Endothelial cell (in vitro differentiated cells): ENCODE results near the gene TP53. TPM values are rescaled to one million over a fixed set of nuclear protein-coding genes. Genes with fewer than 3 reads are reported as not detected.
A peak's percentile ranks its signal among the peaks of the same experiment; 100 is the strongest.

Experiments
- DNase-seq: peaks from one replicate; pipeline ENCODE4 v3.0.0; 2021; ENCODE audit warnings: low spot score
- H3K27ac Mint-ChIP-seq: one replicate; pipeline ENCODE4 v1.8.0; 2021; ENCODE audit warnings: mixed read lengths, inconsistent platforms; ENCODE audit not compliant: unreplicated experiment
- H3K27me3 Mint-ChIP-seq: one replicate; pipeline ENCODE4 v1.8.0; 2021; ENCODE audit warnings: mild to moderate bottlenecking, moderate library complexity, mixed read lengths, inconsistent platforms; ENCODE audit not compliant: unreplicated experiment
- H3K36me3 Mint-ChIP-seq: one replicate; pipeline ENCODE4 v1.8.0; 2021; ENCODE audit warnings: mild to moderate bottlenecking, low read depth, mixed read lengths, inconsistent platforms; ENCODE audit not compliant: unreplicated experiment
- H3K4me1 Mint-ChIP-seq: one replicate; pipeline ENCODE4 v1.8.0; 2021; ENCODE audit warnings: mild to moderate bottlenecking, mixed read lengths, inconsistent platforms; ENCODE audit not compliant: unreplicated experiment
- H3K4me3 Mint-ChIP-seq: one replicate; pipeline ENCODE4 v1.8.0; 2021; ENCODE audit warnings: mild to moderate bottlenecking, mixed read lengths, inconsistent platforms; ENCODE audit not compliant: unreplicated experiment
- H3K9me3 Mint-ChIP-seq: one replicate; pipeline ENCODE4 v1.8.0; 2021; ENCODE audit warnings: mixed read lengths, inconsistent platforms; ENCODE audit not compliant: unreplicated experiment
- total RNA-seq: library from RNA; stranded (reverse); fragmentation: NEBNext Ultra II Directional; extraction: Animal tissue kit (Norgen Biotek cat#: 25700); gene quantifications from one replicate; pipeline ENCODE4 v1.2.1, GENCODE V29; 2021; ENCODE audit not compliant: unreplicated experiment
- TF ChIP-seq, protein P1 (sequence below): fragments of 200-600 bp; sonication (generic); IDR thresholded peaks from one replicate; pipeline ENCODE4 v1.5.0; 2021; ENCODE audit warnings: antibody characterized with exemption; ENCODE audit not compliant: unreplicated experiment

The TP53 gene
- total RNA-seq, 1 donor from 2014 or later: 95.5 TPM

DNA sequence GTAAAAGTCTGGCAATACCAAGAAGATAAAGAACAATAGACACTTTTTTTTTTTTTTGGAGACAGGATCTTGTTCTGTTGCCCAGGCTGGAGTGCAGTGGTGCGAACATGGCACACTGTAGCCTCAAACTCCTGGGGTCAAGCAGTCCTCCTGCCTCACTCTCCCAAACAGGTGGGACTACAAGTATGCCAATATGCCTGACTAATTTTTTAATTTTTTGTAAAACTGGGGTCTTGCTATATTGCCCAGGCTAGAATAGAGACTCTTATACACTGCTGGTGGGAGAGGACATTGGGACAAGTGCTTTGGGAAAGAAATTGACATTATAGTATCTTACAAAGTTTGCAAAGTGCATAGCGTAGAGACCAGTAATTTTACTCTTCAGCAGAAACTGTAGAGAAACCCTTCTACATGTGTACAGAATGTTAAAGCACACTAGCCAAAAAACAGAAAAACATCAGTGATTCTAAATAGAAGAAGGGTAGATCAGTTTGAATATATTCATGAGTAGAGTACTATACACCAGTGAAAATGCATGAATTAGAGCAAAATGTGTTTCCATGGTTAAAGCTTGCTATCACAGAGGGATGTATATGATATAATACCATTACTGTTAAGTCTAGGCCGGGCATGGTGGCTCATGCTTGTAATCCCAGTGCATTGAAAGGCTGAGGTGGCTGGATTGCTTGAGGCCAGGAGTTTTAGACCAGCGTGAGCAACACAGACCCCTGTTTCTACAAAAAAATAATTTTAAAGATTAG, 10.7 kb upstream of the TP53 start:
- Mint-ChIP-seq H3K4me1 (no peaks in the 10 kb centered on the region), H3K27ac (no peak overlapping the region), H3K4me3 (no peak overlapping the region), H3K27me3 (peaks cover 6% of the 10 kb centered on the region), H3K9me3 (no peaks in the 10 kb centered on the region), H3K36me3 (peaks cover 8% of the 10 kb centered on the region)
- TF ChIP-seq, protein P1, sequence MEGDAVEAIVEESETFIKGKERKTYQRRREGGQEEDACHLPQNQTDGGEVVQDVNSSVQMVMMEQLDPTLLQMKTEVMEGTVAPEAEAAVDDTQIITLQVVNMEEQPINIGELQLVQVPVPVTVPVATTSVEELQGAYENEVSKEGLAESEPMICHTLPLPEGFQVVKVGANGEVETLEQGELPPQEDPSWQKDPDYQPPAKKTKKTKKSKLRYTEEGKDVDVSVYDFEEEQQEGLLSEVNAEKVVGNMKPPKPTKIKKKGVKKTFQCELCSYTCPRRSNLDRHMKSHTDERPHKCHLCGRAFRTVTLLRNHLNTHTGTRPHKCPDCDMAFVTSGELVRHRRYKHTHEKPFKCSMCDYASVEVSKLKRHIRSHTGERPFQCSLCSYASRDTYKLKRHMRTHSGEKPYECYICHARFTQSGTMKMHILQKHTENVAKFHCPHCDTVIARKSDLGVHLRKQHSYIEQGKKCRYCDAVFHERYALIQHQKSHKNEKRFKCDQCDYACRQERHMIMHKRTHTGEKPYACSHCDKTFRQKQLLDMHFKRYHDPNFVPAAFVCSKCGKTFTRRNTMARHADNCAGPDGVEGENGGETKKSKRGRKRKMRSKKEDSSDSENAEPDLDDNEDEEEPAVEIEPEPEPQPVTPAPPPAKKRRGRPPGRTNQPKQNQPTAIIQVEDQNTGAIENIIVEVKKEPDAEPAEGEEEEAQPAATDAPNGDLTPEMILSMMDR: no peak
- no peak for DNase-seq

DNA sequence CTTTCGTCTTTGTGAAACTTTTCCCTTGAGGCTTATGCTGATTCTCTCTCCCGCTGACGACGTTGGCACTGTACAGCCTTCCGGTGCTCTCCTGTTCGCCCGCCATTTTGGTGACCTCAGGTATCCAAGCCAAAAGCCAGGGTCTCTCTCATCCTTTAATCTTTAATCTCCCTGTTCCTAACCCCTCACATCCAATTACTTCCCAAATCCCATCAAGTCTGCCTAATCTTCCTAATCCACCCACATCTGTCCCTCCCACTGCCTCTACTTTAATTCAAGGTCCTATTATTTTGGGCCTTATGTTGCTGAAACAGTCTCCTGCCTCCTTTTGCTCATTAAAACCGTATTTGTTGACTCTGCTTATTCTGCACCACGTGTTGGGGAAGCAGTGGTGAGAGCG, 8.3 kb upstream of the TP53 start:
- no peak overlapping the region for H3K27ac Mint-ChIP-seq

DNA sequence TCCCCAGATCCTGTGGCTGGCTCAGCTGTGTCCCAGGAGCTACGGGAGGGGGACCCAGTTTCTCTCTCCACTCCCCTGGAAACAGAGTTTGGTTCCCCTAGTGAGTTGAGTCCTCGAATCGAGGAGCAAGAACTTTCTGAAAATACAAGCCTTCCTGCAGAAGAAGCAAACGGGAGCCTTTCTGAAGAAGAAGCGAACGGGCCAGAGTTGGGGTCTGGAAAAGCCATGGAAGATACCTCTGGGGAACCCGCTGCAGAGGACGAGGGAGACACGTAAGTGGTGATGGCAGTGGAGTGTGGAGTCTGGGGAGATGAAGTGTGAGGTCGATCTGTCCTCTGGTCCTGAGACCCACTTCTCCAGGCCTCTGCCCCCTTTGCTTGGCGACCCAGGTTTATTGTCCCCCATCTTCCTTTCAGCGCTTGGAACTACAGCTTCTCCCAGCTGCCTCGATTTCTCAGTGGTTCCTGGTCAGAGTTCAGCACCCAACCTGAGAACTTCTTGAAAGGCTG, 1.6 kb upstream of the TP53 start:
- peak overlapping the region; percentile 85 for H3K27ac Mint-ChIP-seq
- TF ChIP-seq, protein P1: no peak
- peaks cover 24% of the 10 kb centered on the region for H3K4me1 Mint-ChIP-seq
- peaks cover 3% of the 10 kb centered on the region for H3K9me3 Mint-ChIP-seq
- H3K27me3 Mint-ChIP-seq: peaks cover 8% of the 10 kb centered on the region
- DNase-seq: no peak
- peaks cover 7% of the 10 kb centered on the region for H3K36me3 Mint-ChIP-seq
- peak overlapping the region; percentile 96 for H3K4me3 Mint-ChIP-seq

More for the DNA sequence above, 8.3 kb upstream of the TP53 start:
- Mint-ChIP-seq H3K9me3 (no peaks in the 10 kb centered on the region), H3K27me3 (peaks cover 1% of the 10 kb centered on the region), H3K4me1 (no peaks in the 10 kb centered on the region), H3K4me3 (no peak overlapping the region), H3K36me3 (peaks cover 10% of the 10 kb centered on the region)
- TF ChIP-seq, protein P1: no peak
- DNase-seq: no peak

DNA sequence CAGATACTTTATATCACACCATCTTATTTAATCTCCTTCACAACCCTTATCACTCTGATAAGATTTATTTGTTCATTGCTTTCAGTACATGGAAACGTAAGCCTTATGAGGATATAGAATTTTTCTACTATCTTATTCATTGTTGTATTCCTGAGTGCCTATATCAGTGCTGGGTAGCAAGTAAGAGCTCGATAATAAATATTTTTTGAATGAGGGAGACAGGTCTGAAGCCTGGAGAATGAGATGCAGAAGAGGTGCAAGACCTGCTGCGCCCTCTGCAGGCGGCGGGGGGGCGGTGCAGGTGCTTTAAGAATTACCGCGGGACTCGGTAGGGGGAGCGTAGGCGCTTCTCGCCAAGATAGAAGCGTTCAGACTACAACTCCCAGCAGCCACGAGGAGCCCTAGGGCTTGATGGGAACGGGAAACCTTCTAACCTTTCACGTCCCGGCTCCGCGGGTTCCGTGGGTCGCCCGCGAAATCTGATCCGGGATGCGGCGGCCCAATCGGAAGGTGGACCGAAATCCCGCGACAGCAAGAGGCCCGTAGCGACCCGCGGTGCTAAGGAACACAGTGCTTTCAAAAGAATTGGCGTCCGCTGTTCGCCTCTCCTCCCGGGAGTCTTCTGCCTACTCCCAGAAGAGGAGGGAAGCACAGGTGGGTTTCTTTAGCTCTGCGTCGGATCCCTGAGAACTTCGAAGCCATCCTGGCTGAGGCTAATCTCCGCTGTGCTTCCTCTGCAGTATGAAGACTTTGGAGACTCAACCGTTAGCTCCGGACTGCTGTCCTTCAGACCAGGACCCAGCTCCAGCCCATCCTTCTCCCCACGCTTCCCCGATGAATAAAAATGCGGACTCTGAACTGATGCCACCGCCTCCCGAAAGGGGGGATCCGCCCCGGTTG, 868 bp upstream of the TP53 start, which contains the start of gene WRAP53:
TSS of gene WRAP53 (plus strand) at position 570 of the 900 bp plus-strand sequence. CDS start at position 742, 172 bp downstream.
- Mint-ChIP-seq H3K27me3 (peaks cover 8% of the 10 kb centered on the region), H3K4me1 (peaks cover 24% of the 10 kb centered on the region), H3K4me3 (peak within 1 kb of the TSS; percentile 96)

More for the DNA sequence above, 868 bp upstream of the TP53 start, which contains the start of gene WRAP53:
- DNase-seq: peak; percentile 98
- H3K9me3 Mint-ChIP-seq: peaks cover 3% of the 10 kb centered on the region
- TF ChIP-seq, protein P1: peak; percentile 99
- H3K36me3 Mint-ChIP-seq: peaks cover 7% of the 10 kb centered on the region
- H3K27ac Mint-ChIP-seq: peak within 1 kb of the TSS; percentile 100
